HAP-1 (cell line): ENCODE measurements around the gene STX16.

Source experiments
- DNase-seq, 2 experiments: peaks; one replicate each; pipeline ENCODE4 v3.0.0-alpha.2; 2016 to 2020; ENCODE audit warnings: low spot score in 2 of 2
- H3K27me3 ChIP-seq: fragments of 250-450 bp; sonication (Bioruptor Pico); 2 replicates; pipeline ENCODE4 v1.5.1; 2020; ENCODE audit warnings: low read depth, mild to moderate bottlenecking, moderate library complexity
- H3K36me3 ChIP-seq: fragments of 250-450 bp; sonication (Bioruptor Pico); replicated peaks from 2 replicates; pipeline ENCODE4 v1.5.1; 2020; ENCODE audit warnings: mild to moderate bottlenecking
- H3K4me1 ChIP-seq: fragments of 250-450 bp; sonication (Bioruptor Pico); 2 replicates; pipeline ENCODE4 v1.5.1; 2020; ENCODE audit warnings: mild to moderate bottlenecking
- H3K4me3 ChIP-seq: fragments of 250-450 bp; sonication (Bioruptor Pico); 2 replicates; pipeline ENCODE4 v1.5.1; 2020; ENCODE audit warnings: mild to moderate bottlenecking, moderate library complexity
- H3K9me3 ChIP-seq: fragments of 250-450 bp; sonication (Bioruptor Pico); 2 replicates; pipeline ENCODE4 v1.5.1; 2020; ENCODE audit warnings: mild to moderate bottlenecking, moderate library complexity
- in situ Hi-C: fragments of 300-500 bp; cut with MboI; formaldehyde crosslinking; loops from 3 replicates; pipeline ENCODE4 v1.14.3; 2020; ENCODE audit warnings: low sequenced_read_pairs, inconsistent platforms, mixed read lengths

The STX16 gene

DNA sequence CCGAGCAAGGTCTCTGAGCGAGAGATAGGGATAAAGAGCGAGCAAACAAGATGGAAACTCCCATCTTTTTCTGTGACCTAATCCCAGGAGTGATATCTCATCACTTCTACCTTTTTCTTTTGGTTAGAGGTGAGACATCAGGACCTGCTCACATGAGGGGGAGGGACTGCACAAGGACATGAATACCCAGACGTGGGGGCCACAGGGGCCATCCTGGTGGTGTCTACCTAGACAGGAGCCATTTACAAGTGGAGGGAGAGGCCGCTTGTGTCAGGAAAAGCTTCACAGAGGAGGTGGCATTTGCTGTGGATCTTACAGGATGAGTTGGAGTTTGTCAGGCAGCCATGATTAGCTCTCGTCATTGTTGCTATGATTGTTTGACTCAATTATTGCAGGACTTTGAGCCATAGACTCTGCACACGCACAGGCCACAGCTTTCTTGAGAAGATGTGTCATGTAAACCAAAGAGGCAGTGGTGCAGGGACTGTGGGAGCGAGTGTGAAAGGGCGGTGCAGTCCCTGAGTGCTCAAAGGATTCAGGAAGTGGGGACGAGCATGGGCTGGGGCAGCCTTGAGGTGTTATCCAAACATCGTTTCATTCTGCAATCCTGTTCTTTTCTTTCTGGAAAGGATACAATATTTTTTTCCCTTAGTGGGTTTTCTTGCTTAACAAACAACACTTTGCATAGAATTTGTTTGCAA, 49.2 kb downstream of the STX16 start:
- no peak for DNase-seq
- no peak overlapping the region for H3K4me3 ChIP-seq
- H3K4me1 ChIP-seq: no peaks in the 10 kb centered on the region
- H3K9me3 ChIP-seq: no peaks in the 10 kb centered on the region
- no peaks in the 10 kb centered on the region for H3K27me3 ChIP-seq
- peaks cover 36% of the 10 kb centered on the region for H3K36me3 ChIP-seq
- in situ Hi-C loops: no loop called here

- H3K27me3 ChIP-seq: no peaks in the 10 kb centered on the region
- DNase-seq: no peak
- H3K4me1 ChIP-seq: no peaks in the 10 kb centered on the region
- H3K36me3 ChIP-seq: peaks cover 36% of the 10 kb centered on the region
- no peaks in the 10 kb centered on the region for H3K9me3 ChIP-seq
- no peak overlapping the region for H3K4me3 ChIP-seq
- in situ Hi-C loops: no loop called here
Measured at GRCh38 chr20:58700823-58701222, 49.7 kb downstream of the STX16 start.

DNA sequence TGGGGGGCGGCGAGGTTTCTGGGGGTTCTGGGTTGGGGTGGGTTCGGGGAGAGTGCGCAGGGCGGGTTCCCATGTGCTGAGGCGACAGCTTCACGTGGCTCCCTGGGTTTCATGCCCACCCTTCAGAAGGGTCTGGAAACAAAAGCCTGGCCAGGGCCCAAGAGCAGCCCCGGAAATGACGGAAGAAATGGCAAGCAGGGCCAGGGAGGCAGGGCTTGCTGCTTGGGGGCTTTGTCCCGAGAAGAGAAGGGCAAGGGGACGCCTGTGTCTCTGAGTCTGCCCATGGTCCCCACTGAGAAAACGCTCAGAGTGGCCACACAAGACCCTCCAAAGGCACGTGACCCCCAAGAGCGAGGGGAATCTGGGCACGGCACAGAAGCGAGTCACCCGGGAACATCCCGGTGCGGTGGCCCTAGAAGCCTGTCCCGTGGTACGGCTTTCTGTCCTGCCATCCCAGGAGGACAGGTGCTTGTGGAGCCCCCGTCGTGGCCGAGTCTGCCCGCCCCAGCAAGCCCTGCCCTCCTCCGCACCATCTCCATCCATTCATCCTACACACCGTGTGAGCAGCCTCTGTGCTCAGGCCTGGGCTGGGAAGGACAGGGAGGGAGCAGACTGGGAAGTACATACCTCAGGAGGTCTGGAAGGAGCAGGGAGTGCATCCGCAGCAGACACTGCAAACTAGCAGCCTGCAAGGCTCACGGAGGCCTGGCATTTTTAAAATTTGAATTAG, 50.5 kb downstream of the STX16 start:
- H3K4me1 ChIP-seq: no peaks in the 10 kb centered on the region
- DNase-seq: no peak
- in situ Hi-C loops: no loop called here
- no peaks in the 10 kb centered on the region for H3K9me3 ChIP-seq
- peaks cover 31% of the 10 kb centered on the region for H3K36me3 ChIP-seq
- no peak overlapping the region for H3K4me3 ChIP-seq
- H3K27me3 ChIP-seq: no peaks in the 10 kb centered on the region

GRCh38 chr20:58702161-58702510, 51.1 kb downstream of the STX16 start:
- H3K36me3 ChIP-seq: peaks cover 29% of the 10 kb centered on the region
- in situ Hi-C loops: no loop called here
- no peak for DNase-seq

DNA sequence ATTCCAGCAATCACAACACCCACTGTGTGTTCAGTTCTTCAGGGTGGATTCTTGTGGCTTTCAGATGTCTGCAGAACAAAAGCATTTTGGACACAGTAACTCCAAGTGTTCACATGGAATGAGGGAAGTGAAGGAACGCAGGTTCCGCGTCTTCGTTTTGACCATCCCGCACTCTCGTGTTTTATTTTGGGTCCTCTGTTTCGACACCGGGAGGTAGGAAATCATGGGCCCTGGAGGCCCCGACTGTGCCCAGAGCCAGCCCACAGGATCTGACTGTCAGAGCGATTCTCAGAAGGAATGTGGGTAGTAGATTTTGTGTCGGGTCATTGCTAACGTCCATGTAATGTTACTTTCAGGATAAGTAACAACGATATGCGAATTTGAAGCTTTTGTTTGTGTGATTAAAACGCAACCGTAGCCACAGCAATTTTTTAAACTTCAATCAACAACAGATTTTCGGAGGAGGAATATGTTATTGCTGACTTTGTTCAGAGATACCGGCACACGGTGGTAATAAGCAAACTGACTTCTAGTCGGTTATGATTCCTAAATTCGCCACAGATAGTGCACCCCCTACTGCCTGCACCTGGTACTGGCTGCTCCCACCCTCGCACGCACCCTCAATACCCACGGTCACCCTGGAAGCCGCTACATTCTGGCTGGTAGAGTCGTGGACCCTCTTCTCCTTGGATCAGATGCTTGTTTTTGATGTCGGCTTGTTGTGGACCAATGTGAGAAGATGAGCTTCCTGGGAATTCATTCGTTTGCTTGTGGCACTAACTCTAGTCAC, 52.0 kb downstream of the STX16 start:
- Histone ChIP-seq H3K27me3 (no peaks in the 10 kb centered on the region), H3K4me3 (no peak overlapping the region), H3K36me3 (peaks cover 28% of the 10 kb centered on the region), H3K9me3 (no peaks in the 10 kb centered on the region), H3K4me1 (no peaks in the 10 kb centered on the region)
- in situ Hi-C loops: no loop called here
- peak in 1 of 2 experiments; percentile 17 for DNase-seq

More at GRCh38 chr20:58702161-58702510, 51.1 kb downstream of the STX16 start:
- no peaks in the 10 kb centered on the region for H3K27me3 ChIP-seq
- H3K4me3 ChIP-seq: no peak overlapping the region
- H3K9me3 ChIP-seq: no peaks in the 10 kb centered on the region
- H3K4me1 ChIP-seq: no peaks in the 10 kb centered on the region

GRCh38 chr20:58703765-58704371, 52.8 kb downstream of the STX16 start:
- Histone ChIP-seq H3K27me3 (no peaks in the 10 kb centered on the region), H3K4me3 (no peak overlapping the region), H3K4me1 (no peaks in the 10 kb centered on the region), H3K9me3 (no peaks in the 10 kb centered on the region), H3K36me3 (peaks cover 28% of the 10 kb centered on the region)
- peak in 1 of 2 experiments; percentile 3 for DNase-seq
- in situ Hi-C loops: no loop called here

GRCh38 chr20:58705208-58705926, 54.3 kb downstream of the STX16 start:
- H3K4me3 ChIP-seq: no peak overlapping the region
- no peaks in the 10 kb centered on the region for H3K27me3 ChIP-seq
- H3K9me3 ChIP-seq: no peaks in the 10 kb centered on the region
- DNase-seq: peak in 1 of 2 experiments; percentile 4
- in situ Hi-C loops: no loop called here
- no peaks in the 10 kb centered on the region for H3K4me1 ChIP-seq
- H3K36me3 ChIP-seq: peaks cover 25% of the 10 kb centered on the region

GRCh38 chr20:58706150-58706892, 55.2 kb downstream of the STX16 start:
- H3K9me3 ChIP-seq: no peaks in the 10 kb centered on the region
- DNase-seq: peak in 1 of 2 experiments; percentile 3
- in situ Hi-C loops: no loop called here
- peaks cover 25% of the 10 kb centered on the region for H3K36me3 ChIP-seq
- H3K27me3 ChIP-seq: no peaks in the 10 kb centered on the region
- H3K4me3 ChIP-seq: no peak overlapping the region
- no peaks in the 10 kb centered on the region for H3K4me1 ChIP-seq

DNA sequence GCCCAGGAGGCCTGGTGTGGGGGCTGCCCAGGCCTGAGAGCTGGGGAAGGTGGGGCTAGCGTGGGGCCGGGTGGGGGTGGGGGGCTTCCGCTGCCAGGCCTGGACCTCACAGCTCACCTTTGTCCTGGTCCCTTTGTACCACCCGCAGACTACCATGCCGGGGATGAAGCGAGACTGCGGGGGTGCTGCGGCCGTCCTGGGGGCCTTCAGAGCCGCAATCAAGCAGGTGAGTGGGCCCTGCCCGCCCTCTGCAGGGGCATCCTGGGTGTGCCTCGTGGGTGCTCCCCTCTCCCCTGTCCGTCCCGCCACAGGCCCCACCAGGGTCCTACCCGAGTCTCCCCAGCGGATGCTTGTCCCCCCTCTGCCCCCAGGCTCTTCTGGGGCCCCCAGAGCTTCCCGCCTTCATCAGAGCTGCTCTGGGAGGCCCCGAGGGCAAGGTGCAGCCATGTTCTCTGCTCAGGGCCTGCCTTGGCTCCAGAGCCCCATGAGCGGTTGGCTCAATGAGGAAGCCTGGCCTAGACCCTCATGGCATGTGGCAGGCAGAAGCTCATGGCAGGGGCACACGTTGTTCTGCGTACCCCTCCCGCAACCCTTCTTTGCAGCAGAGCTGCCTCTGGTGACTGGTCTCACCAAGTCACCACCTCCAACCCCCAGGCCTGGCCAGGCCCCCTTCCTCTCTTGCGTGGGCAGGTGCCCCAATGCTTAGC, 56.0 kb downstream of the STX16 start:
- Histone ChIP-seq H3K27me3 (no peaks in the 10 kb centered on the region), H3K9me3 (no peaks in the 10 kb centered on the region), H3K36me3 (peaks cover 19% of the 10 kb centered on the region), H3K4me3 (no peak overlapping the region), H3K4me1 (no peaks in the 10 kb centered on the region)
- peak in 1 of 2 experiments; percentile 6 for DNase-seq
- in situ Hi-C loops: no loop called here

GRCh38 chr20:58707770-58708169, 56.7 kb downstream of the STX16 start:
- Histone ChIP-seq H3K36me3 (peaks cover 14% of the 10 kb centered on the region), H3K27me3 (no peaks in the 10 kb centered on the region), H3K4me3 (no peak overlapping the region), H3K9me3 (no peaks in the 10 kb centered on the region), H3K4me1 (no peaks in the 10 kb centered on the region)
- in situ Hi-C loops: no loop called here
- DNase-seq: no peak

DNA sequence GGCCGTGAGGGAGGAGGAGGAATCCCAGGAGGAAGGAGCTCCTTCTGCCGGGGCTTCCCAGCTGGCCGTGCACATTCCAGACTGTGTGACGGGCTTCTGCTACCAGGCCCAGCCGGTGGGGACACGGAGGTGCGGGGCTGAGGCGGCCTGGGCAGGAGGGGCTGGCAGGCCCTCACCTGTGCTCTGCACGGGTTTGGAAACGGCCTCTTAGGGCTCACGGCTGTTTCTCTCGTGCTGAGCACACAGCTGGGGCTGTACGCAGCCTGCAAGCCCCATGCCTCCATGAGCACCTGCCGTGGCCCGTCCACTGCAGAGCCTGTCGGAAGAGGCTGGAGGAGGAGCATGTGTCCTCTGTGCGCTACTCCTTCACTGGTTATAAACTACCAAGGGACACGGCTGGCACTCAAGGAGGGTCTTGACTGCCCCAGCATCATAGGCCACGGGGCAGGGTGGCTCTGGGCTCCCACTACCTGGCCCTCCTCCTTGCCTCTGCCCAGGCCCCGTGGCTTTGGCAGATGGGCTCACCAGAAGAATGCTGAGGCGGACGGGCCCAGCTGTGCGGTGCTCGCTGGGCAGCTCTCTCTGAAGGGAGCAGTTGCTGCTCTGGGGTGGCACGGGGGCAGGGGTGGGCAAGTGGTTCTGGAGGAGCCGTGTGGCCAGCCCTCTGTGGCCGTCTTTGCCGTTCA, 57.3 kb downstream of the STX16 start:
- Histone ChIP-seq H3K36me3 (peaks cover 8% of the 10 kb centered on the region), H3K4me3 (no peak overlapping the region), H3K27me3 (no peaks in the 10 kb centered on the region), H3K9me3 (no peaks in the 10 kb centered on the region), H3K4me1 (no peaks in the 10 kb centered on the region)
- peak in 1 of 2 experiments; percentile 4 for DNase-seq
- in situ Hi-C loops: no loop called here
